Fibroblast of pulmonary artery (primary cell): ENCODE data around the gene CREBL2.

ENCODE experiments used
- DNase-seq: peaks from one replicate; pipeline ENCODE4 v3.0.0-alpha.2; 2010; ENCODE audit warnings: low read depth
- H3K4me3 ChIP-seq: replicated peaks from 2 replicates; pipeline ENCODE4 v1.5.1; 2011; ENCODE audit warnings: low read depth, mild to moderate bottlenecking, control low read depth, low read length, moderate library complexity
- TF ChIP-seq, protein P1 (sequence below): IDR thresholded peaks from 2 replicates; pipeline ENCODE4 v1.5.1; 2011; ENCODE audit warnings: mild to moderate bottlenecking, control low read depth, low read length, inconsistent platforms; ENCODE audit errors: missing control alignments

The CREBL2 gene

DNA sequence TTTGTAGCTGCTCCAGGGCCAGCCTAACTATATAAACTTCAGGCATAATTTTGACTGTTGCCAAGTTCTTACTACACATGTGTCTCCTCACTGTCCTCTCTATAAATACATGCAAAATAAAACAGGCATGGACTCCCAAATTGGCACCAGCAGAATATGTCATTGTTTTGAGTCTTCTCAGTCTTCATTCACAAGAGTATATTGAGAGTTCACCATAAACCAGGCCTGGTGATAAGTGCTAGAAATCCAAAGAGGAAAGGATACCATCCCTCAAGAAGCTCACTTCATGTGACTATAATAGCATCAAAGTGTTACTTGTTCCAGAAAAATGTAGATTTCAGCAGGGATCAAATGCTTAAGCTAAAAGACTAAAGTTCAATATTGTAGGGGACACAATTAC is 70.6 kb downstream of the CREBL2 start:
- no peak overlapping the region for H3K4me3 ChIP-seq
- TF ChIP-seq, protein P1, sequence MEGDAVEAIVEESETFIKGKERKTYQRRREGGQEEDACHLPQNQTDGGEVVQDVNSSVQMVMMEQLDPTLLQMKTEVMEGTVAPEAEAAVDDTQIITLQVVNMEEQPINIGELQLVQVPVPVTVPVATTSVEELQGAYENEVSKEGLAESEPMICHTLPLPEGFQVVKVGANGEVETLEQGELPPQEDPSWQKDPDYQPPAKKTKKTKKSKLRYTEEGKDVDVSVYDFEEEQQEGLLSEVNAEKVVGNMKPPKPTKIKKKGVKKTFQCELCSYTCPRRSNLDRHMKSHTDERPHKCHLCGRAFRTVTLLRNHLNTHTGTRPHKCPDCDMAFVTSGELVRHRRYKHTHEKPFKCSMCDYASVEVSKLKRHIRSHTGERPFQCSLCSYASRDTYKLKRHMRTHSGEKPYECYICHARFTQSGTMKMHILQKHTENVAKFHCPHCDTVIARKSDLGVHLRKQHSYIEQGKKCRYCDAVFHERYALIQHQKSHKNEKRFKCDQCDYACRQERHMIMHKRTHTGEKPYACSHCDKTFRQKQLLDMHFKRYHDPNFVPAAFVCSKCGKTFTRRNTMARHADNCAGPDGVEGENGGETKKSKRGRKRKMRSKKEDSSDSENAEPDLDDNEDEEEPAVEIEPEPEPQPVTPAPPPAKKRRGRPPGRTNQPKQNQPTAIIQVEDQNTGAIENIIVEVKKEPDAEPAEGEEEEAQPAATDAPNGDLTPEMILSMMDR, result no peak

DNA sequence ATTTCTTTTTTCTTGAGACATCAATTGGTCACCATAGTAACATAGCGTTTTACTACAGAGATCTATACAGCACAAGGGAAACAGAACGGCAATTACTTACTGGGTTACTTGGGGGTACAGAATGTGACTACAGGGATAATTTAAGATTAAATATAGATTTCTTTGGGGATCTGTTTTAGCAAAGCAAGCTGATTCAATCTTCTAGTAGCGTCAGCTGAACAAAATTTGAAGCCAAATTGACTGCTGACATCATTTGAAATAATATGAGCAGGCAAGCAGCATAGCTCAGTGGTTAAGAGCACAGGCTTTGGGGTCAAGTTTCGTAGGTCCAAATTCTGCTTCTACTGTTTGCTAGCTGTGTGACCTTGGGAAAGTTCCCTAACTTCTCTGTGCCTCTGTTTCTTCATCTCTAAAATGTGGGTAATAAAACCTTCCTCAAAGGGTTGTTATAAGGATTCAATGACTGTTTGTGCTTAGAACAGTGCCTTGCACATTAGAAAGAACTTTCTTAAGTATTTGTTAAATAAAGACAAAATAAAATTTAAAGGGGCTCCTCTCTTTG is 71.5 kb downstream of the CREBL2 start:
- no peak overlapping the region for H3K4me3 ChIP-seq
- DNase-seq, result no peak
- TF ChIP-seq, protein P1, result no peak

More for the DNA sequence above, 70.6 kb downstream of the CREBL2 start:
- no peak for DNase-seq

DNA sequence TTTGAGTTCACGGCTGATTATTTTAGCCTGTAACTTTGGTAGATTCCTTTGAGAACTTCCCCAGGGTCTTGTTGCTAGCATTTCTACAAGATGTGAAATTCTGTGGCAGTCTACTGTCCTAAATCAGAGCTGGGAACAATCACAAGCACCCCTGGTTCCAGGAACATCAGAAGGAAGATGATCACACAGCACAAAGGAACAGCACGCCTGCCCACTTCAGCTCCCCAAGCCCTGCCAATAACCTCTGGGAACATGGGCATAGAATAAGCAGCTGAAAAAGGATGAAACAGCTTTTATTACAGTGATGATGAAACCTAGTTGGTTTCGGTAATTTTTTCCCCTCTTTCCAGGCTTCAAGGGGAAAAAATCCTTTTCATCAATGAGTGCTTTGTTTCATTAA is 72.0 kb downstream of the CREBL2 start:
- H3K4me3 ChIP-seq, result no peak overlapping the region
- no peak for DNase-seq
- TF ChIP-seq, protein P1, result no peak

DNA sequence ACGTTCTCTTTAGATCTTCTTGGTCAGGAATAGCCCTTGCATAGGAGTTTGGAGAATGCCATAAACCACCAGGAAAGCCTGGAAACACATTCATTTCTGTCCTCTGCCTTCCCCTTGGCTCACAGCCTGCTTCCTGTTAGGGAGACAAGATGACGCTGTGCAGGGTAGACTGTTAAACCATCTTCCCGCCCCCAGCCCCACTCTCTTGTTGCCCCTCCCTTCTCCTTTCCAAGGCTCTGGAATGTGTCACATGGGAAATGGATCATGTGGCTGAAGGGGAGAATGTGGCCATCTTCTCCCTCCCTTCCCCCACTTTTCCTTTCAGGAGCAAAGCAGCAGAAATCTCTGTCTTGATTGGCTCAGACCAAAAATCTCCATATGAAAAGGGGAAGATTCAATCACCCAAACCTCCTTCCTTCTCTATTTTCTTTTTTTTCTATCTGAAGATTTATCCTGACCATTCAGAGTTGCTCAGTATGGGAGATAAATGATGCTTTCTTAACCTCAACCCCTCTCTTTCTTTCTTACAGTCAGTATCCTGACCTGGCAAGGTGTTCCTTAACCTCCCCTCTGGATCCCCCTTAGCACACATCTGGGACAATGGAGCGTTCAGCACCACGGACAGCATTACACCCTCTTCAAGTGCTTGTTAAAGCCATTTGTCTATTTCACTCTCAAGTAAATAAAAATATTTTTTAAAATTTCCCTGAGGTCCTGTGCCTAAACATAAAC is 72.9 kb downstream of the CREBL2 start:
- no peak overlapping the region for H3K4me3 ChIP-seq
- DNase-seq, result peak; percentile 68
- TF ChIP-seq, protein P1, result no peak

DNA sequence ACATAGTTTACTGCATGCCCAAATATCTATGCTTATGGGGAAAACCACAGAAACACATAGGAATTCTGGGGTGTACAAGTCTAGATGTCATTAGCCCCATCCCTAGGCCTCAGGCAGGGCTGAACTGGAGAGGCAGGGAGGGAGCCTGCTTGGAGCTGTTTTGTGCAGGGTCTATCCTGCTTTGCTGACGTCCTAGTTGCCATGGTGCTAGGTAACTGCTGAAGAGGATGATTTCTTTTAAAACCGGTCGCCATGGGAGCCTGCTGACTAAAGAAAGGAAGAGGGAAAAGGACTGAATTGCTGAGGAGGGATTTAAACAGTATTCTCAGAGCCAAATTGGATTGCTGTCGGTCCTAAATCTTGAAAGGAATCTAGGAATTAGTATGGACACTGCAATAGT is 73.6 kb downstream of the CREBL2 start:
- no peak overlapping the region for H3K4me3 ChIP-seq
- TF ChIP-seq, protein P1, result no peak
- DNase-seq, result no peak

DNA sequence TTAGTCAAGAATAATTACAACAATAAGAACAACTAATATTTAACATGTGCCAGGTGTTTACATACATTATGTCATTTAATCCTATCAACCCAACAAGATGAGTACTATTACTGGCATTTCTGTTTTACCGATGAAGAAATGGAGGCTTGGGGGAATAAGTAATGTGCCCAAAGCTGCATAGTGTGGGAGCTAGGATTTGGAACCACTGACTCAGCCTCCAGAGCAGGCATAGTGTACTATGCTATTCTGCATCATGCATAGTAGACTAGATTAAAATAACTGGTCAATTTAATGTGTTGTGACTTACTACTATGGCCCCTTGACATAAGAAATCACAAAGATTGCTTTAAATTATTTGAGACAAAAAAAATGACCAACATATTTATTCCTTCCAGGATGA is 74.8 kb downstream of the CREBL2 start:
- H3K4me3 ChIP-seq, result no peak overlapping the region
- no peak for DNase-seq
- TF ChIP-seq, protein P1, result no peak

DNA sequence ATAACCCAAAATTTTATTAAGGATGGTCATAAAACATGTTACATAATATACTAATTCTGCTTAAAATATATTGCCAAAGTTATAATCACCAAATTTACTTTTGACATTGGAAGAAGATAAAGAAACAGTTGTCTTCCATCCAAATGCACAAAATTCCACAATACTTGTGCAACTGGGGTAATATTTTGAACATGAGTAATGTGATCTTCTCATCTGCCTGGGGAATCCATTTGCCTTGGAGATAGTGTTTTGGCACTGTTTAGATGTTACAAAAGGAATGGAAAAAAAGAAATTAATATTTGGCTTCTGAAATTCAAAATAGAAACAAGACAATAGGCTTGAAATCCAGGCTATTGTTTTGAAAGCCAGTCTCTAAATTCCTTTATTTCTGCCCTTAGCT is 75.2 kb downstream of the CREBL2 start:
- H3K4me3 ChIP-seq, result no peak overlapping the region
- DNase-seq, result peak; percentile 74
- TF ChIP-seq, protein P1, result no peak
